PFSK-1 (cell line): ENCODE data around the gene DGKG.

Experiments used
- FOXP2 ChIP-seq: optimal IDR thresholded peaks from 2 replicates; pipeline ENCODE3; 2011; ENCODE audit warnings: borderline replicate concordance, control low read depth, inconsistent platforms; ENCODE audit not compliant: insufficient read depth; ENCODE audit errors: extremely low read length, extremely low read depth
- POLR2AphosphoS5 ChIP-seq: IDR thresholded peaks from 2 replicates; pipeline ENCODE4 v1.6.1; 2012; ENCODE audit warnings: low read depth, mild to moderate bottlenecking, control low read depth, low read length, moderate library complexity

GRCh38 chr3:186142393-186142932 lies 219.6 kb downstream of the DGKG start:
- TF ChIP-seq POLR2AphosphoS5 = no peak
- TF ChIP-seq FOXP2 = no peak
